Fibroblast of skin of back (primary cell): ENCODE data around the gene SPACA7.

Experiments
- DNase-seq: peaks from one replicate; pipeline ENCODE4 v3.0.0-alpha.2; 2013

SPACA7 gene

DNA sequence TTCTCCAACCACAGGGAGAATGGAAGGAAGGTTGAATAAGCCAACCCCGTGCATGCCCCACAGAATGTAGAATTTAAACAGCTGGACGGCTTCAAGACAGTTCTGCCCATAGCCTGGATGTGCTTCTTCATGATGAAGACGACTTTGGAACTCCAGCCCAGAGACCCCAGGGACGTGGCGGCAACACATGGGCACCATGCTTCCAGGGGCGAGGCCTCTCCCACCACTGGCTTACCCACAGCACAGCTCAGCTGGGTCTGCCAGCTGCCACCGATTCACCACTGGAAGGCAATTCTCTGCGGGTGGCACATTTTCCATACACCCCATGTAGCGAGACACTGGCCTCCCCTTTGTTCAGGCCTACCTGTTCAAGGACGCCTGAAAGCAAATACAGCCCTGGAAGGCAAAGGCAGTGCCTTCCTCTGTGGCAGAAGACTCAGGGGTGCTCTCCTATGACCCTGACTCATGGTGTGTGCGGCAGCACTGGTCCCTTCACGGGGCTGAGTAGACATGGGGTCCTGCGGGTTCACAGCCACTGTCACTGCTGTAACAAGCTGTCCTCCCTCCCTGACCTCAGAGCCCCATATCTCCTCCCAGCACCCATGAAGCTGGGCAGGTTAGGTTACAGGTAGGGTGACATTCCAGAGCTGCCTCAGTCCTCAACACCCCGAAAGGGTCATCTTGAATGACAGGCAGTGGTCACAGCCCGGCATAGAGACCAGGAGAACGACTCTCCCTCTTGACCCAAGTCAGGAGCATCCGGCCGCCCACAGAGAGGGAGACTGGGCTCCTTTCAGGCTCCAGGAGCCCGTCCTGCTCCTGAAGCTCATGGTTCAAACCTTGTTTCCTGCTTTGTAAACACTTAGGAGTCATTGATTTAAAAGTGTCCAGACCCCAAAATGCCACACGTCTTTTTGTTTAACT lies 72.7 kb downstream of the SPACA7 start:
- no peak for DNase-seq

DNA sequence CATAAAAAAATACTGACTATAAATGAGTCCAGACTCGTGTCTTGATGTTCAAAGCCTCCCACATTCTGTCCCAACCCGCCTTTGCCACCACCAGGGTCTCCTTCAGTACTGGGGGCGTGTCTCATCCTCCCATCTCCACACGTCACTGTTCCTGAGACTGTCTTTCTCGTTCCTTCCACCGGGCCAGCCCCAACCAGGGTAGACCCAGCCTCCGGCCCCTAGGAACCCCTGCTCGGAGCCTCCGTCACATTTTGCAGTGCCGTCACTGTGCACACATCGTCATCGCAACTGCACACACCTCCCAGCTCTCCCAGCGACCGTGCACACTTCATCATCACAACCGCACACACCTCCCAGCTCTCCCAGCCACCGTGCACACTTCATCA lies 73.4 kb downstream of the SPACA7 start:
- no peak for DNase-seq

- no peak for DNase-seq
These were observed 74.2 kb downstream of the SPACA7 start for GRCh38 chr13:112450118-112450903.

- no peak for DNase-seq
These were observed 74.7 kb downstream of the SPACA7 start for GRCh38 chr13:112450904-112451240.

DNA sequence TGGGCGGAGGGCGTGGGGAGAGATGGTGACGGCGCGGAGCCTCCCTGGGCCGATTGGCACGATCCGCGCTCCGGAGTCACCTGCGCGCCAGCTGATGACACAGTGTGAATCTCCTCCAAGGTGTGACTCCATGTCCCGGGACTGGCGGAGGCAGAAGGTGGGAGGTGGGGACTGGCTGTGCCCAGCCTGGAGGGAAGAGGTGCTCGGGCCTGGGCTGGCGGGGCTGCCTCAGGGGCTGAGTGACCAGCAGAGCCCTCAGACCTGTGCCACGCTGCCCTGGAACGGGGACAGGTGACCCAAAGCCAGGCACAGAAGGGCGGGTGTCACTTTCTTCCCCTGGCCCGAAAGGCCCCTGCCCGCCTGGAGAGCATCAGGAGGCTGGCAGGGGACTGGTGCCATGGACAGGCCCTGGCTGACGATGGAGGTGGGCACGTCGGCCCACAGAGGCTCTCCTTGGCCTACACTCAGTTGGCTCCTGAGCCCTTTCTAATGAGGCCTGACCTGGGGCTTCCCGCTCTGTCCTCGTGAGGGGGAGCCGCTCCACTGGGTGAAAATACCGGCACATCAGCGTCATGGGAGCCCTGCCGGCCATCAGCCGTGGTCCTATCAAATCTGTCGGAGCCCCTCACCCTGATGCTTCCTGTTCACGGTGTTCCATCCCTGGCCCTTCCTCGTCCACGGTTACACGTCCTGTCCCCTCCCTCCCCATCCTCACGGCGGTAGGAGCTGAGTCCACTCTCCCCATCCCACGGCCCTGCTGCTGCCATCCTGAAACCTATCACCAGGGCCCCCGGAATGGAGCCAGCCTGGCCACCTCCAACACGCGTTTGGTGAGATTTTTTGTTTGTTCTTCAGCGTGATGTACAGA lies 75.6 kb downstream of the SPACA7 start:
- DNase-seq = no peak

DNA sequence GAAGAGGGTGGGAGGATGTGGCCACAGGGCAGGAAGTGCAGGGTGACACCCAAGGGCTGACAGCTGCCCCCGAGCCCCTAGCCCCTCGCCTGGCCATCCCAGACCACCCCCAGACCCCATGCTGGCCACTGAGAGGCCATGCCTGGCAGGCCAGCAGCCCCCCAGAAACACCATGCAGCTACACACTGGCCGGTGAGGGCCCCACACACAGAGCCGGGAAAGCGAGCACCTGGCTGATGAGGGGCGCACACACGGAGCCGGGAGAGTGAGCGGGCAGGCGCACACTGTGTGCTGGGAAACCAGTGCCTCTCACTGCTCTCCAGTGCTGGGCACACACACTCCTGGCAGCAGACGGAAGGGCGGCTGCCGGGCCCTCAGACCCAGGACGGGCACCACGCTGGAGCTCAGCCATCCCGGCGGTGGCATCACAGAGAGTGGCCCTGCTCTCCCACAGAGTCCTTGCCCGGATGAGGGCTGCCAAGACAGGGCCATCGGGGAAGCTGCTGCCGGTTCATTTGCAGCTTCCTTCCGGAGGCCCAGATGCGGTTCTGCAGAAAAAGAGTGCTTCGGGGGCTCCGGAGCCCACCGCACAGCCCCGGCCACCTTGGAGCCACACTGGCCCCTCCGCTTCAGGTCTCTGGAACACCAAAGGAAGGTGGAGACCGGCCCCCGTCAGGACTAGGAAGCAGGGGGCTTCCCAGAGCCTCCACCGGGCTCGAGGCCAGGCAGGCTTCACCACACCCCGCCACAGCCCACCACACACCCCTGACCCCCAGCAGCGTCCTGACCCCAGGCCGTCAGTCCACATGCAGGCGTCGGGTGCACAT lies 76.4 kb downstream of the SPACA7 start:
- no peak for DNase-seq

- no peak for DNase-seq
These were observed 77.2 kb downstream of the SPACA7 start for GRCh38 chr13:112453207-112453829.

GRCh38 chr13:112453874-112454647 lies 77.9 kb downstream of the SPACA7 start:
- DNase-seq = no peak

DNA sequence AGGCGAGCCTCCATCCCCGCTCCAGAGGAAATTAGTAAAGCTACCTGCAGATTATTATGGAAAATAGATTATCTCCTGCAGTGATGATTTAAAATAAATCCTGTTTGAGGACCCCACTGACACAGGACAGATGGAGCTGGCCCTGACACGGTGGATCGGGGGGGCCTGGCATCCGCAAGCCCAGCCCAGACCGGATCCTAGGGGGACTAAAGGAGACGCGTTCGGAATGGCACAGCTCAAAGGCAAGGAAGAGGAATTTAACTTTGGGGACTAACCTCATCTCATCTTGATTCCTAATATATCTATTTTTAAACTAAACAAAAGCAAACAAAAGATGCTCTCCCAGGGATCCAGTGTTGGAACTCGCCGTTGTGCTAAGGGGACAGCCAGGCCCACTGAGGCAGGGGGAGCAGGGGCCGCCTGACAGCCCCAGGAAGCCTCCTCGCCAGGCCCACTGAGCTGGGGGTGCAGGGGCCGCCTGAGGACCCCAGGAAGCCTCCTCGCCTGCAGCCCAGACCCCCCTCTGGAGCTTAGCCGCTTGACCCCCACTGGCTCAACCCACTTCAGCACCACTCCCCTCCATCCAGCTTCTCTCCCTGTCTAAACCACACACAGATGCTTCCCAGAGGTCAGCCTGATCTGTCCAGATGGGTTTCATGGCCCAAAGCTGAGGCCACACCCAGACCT lies 78.6 kb downstream of the SPACA7 start:
- DNase-seq = no peak

DNA sequence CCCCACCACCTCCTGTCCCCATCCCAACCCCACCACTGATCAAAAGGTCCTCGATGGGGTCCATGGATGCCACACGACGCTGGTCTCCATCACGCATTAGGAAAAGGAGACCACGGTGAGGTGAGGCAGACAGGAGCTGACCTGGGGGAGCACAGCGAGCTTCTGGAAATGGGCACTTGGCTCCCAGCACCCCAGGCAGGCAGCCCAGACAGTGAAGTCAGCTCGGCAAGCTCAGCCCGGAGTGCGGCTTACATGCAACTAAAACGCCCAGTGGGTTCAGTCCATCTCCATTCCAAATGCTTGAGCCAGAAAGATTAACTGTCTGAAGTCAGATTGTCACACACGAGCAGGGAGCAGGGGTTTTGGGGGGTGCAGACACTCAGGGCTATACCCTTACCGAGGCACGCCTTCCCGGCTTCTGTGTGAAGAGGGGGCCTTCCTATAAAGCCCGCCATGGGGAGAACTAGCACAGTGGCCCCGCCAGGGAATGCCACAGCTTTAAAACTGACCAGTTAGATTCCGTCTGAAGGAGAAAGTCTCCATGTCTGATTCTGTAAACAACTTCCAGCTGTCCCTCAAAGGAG lies 79.4 kb downstream of the SPACA7 start:
- DNase-seq = no peak

- DNase-seq = no peak
These were observed 80.2 kb downstream of the SPACA7 start for GRCh38 chr13:112456138-112457056.

- DNase-seq = no peak
These were observed 80.9 kb downstream of the SPACA7 start for GRCh38 chr13:112457081-112457480.

GRCh38 chr13:112457485-112457884 lies 81.3 kb downstream of the SPACA7 start:
- DNase-seq = no peak

DNA sequence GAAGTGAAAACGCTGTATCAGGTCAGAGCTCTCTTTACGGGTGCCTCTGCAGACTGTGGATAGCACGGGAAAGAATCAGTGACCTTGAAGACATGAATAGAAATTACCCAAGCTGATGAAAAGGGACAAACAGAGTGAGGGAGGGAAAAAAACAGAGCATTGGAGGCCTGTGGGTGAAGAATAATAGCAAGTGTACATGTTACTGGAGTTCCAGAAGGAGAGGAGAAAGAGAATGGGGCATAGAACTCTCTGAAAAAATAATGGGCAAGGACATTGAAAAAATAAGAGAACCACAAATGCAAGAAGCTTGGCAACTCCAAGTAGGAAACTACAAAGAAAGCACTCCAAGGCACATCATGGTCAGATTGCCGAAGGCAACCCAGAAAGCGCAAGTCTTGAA lies 86.3 kb downstream of the SPACA7 start:
- DNase-seq = no peak

DNA sequence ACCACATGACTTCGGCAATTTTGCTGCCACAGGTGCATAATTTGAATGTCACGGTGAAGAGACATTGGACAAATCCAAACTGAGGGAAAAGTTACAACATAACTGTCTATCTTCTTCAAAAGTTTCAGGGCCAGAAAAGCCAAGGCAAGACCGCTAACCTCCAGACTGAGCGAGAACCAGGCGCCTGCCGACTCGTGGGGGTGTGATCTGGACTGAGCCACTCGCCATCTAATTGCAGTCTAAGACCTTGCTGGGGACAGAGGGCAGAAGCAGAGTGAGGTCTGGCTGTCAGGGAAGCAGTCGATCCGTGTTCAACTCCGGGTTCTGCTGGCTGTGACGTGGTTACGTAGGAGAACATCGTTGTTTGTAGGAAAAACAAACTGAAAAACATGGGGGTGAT lies 88.6 kb downstream of the SPACA7 start:
- no peak for DNase-seq

DNA sequence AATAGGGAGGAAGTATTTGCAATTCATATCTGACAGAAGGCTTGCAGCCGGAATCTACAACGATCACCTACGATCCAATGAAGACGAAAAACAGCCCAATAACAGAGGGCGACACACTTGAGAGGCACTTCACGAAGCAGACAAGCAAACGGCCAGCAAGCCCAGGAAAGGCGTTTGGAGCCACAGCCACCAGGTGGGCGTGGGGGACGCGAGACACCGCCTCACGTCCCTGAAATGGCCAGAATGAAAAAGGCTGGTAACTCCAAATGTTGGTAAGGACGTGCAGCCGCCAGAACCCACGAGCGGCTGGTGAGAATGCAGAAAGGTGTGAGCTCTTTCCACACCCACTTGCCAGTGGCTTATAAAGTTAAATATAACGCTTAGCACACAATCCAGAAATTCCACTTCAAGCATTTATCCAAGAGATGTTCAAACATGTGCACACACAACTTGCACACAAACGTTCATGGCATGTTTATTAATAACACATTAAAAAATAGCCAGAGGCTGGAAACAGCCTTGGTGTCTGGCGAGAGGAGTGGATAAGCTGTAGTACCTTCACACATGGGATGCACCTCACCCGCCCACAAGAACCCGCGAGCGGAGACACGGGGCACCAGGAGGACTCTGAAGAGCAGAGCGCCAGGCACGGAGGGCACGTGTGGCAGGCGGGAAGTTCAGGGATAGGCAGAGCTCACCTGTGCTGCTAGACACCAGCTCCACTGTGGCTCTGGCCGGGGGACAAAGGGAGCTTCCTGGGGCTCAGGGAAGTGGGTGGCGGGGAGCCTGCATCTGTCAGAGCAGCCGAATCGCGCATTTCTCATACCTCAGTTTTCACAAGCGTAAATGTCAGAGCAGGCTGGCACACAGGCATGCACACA lies 89.3 kb downstream of the SPACA7 start:
- no peak for DNase-seq
